NCI-H748 (cell line): ENCODE data around the gene SLC29A3.
A peak's percentile ranks its signal among the peaks of the same experiment; 100 is the strongest.
"Not testable (repeated sequence)": the region's sequence is repeated elsewhere in the genome, so short reads cannot be mapped to it uniquely, and the experiment has no call there.

ENCODE experiments used
- DNase-seq: peaks from one replicate; lab custom pipeline; 2025; ENCODE audit not compliant: unreplicated experiment; lab: John Stamatoyannopoulos, UW

Gene SLC29A3

DNA sequence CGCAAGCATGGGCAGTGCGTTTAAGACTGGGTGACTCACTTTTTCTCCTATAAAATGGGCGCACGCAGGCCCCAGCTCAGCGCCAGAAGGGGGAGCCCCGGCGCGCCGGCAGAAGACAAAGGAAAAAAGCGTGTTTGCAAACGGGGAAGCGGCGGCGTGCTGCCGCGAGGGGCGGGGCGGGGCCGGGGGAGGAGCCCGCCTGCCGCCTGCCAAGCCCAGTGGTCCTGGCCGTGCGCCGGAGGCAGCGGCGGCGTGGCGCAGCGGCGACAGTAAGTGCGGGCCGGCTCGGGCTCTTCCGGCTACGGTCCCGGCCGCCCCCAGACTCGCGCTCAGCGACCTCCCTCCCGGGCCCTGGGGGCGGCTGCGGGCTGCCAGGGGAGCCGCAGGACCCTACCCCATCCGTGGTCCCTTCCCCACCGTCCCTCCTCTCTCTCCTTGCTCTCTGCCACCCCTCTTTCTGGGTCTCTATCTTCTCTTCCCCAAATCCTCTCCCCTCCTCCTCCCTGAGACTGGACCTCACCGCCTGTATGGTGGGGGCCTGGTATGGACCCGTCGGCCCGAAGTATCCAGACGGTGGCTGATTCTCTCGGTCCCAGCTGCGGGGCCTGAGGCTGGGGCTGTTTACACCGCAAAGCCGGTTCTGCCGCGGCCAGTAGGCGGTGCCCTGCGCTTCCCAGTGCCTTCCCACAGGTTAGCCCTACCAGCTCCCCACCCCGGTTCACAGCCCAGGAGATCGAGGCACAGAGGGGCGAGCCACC is at the start of gene SLC29A3:
TSS of gene SLC29A3 (plus strand) at position 218 of the 758 bp plus-strand sequence. CDS start at position 269, 51 bp downstream.
- peak; percentile 83 for DNase-seq

DNA sequence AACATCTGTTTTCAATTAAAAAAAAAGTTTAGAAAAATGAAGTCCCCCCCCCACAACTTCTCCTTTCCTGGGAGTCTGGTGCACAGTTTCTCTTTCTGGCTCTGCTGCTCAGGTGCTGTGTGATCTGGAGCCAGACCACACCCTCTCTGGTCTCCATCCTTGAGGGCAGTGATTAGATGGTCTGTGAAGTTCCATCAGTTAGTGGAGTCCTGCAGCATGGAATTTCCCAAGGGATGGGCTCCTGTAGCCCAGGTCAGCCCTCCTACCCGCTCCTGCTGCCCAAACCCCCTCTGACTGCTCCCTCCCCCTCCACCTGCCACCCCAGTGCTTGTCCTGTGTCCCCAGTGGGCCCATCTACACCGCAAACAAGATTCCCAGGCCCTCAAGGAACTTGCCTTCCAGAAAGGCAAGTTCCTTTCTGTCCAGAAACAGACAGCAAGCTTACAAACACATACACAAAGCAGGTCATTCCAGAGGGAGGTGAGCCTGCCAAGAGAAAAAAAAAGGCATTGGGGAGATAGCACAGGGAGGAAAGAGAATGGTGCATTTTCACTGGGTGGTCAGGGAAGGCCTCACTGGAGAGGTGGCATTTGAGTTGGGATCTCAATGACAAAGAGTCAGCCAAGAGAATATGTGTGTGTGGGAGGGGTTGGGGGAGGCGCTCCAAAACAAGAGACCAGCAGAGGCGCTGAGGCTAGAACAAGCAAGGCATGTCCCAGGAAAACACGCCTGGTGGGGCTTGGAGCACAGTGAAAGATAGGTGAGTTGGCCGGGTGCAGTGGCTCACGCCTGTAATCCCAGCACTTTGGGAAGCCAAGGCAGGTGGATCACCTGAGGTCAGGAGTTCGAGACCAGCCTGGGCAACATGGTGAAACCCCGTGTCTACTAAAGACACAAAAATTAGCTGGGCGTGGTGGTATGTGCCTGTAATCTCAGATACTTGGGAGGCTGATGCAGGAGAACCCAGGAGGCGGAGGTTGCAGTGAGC is 49.5 kb upstream of the SLC29A3 start:
- DNase-seq = no peak

DNA sequence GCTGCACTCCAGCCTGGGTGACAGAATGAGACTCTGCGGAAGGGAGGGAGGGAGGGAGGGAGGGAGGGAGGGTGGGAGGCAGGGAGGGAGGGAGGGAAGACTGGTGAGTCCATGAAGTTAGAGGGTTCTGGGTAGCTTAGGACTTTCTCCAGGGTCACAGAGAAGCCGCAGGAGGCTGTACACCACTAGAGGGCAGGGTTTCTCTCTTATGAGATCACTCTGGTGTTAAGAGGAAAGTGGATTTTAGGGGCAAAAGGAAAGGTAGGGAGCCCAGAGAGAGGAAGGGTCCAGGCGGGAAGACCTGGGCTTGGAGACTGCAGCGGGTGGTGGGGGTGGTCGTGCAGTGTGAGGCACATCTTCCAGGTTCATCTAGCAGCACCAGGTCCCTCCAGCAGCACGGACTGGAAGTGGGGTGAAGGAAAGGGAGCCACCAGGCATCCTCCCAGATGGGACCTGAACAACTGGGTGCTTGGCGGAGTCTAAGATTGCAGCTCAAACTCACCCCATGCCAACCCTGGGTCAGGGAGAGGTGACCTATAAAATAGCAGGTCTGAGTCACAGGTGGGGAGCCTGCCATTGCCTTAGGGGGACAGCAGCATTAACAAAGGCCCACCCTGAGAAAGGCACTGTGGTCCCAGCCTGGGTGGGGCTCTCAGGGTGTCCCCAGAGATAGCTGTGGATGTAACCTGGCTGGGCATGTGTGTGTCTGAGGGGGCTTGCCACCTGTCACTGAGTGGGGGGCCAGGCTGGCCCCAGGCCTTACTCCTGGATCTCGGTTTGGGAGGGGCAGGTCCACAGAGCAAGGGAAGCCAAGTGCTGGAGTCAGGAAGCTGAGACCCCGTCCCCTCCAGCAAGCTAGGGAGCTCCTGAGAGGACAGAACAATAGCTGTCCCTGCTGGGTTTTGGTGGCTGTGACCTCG is 48.5 kb upstream of the SLC29A3 start:
- DNase-seq = peak; percentile 45

DNA sequence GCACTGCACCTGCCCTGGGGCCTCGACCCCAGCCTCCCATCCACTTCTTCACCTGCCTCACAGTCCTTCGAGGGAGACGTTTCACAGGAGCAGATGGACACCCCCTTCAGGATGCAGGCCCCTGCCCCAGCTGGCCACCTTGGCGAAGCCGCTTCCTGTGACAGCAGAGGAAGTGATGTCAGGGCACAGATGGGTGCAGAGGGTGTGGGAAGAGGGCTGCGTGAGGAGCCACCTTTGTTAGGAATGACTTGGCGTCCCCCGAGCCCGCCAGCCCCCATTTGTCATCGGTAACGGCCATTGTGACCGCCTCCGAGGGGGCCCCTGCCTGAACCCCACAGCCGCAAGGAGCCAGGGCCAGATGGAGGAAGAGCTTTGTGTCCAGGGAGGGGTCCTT is 47.4 kb upstream of the SLC29A3 start:
- no peak for DNase-seq

DNA sequence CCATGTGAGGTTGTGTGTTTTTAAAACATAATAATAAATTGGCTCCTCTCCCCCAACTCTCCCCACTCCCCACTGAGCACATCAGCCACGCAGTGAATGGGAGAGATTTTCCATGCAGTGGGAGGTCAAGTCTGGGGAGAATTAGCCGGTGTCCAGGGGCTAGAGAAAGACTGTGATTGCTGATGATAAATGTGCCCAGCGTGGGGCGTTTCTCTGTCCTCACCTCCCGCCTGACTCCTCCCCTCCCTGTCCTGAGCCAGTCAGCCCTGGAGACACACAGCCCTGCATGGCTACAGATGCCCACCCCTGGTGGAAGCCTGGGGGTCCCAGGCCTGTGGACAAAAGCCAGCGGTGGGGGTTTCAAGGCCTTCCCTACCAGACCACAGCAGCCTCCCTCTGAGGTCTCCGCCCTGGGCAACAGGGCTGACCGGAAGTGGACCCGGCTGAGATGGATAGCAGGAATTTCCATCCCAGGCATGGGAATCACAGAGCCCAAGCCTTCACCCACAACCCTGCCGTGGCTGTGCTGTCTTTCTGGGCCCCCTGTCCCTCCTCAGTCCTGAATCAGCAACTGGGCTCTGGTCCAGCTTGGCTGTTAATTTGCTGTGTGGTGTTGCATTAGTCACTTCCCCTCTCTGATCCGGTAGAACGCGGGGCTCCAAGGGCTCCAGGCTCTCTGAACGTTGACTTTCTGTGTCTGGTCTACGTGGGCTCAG is 46.8 kb upstream of the SLC29A3 start:
- no peak for DNase-seq

DNA sequence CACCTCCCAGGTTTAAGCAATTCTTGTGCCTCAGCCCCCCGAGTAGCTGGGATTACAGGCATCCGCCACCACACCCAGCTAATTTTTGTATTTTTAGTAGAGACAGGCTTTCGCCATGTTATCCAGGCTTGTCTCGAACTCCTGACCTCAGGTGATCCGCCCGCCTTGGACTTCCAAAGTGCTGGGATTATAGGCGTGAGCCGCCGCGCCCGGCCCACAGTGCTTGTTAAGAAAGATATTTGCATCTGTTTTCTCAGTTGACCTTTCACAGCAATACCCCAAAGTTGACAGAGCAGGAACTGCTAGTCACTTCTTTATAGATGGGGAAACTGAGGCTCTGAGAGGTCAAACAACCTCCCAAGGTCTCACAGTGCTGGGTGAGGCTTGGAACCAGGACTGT is 46.1 kb upstream of the SLC29A3 start:
- DNase-seq = not testable (repeated sequence)

DNA sequence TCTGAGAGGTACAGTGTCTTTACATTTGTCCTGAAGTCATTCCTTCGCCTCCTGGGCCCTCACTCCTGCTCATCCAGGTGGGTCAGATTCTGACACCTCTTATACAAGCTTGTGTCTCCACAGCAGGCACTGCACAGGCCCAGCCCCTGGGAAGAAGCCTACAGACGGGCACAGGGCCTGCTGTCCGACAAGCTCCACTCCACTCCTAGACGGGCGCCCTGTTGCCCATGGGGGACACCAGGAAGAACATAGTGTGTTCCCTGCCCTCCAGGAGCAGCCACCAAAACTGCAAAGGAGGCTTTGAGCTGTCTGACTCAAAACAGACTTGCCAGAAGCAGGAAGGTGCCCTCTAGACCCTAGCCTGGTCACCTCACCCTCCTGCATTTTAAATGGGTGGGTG is 45.6 kb upstream of the SLC29A3 start:
- DNase-seq = no peak

DNA sequence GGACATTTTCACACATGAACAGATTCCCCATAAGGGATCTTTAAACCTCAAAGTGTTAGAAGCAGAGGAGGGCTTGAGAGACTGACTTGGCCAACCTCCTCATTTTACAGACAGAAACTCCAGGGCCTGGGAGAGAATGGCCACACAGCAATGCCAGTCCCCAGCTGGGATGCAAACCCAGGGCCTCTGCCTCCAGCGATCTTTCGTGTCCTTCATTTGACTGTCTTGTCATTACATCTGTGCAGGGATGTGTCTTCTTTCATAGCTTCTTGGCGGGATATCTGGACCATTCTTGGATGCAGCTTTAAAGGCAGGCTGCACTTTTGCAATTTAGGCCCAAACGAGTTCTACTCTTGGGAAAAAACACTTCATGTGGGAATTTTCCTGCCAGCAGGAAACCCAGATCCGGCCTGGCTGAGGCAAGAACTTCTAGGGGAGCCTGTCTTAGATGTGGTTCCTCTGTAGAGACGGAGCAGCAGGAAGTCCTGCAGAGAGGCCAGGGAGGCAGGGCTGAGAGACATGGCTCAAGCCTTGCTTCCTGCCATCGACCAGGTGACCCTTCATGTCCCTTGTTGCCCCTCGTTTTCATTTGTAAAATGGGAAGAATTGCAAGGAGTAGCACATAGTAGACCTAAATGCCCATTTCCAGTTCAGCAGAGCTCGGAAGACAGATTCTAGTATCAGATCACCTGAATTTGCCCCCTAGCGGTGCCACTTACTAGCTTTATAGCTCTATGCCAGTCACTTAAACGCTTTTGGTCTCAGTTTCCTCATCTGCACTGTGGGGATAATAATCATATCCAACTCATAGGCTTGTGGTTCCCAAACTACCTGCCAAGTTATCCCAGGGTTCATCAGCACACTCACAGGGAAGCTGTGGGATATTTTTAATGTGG is 43.9 kb upstream of the SLC29A3 start:
- no peak for DNase-seq

DNA sequence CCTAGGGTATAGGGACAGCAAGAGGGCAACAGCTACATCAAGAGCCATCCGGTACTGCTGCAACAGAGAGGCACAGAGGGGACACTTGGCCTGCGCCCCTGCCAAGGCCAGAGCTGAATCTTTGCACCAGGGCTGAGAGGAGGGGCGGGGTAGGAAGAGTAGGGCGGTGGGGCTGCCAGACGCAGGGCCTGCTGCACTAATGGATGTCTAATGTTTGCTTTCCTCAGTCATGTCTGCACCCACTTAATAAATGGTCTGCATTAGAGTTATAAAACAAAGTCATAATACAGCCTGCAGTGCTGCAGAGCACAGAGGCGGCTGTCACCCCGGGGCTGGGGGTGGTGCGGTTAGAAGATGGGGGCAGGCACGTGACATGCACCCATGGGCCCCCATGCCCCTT is 42.2 kb upstream of the SLC29A3 start:
- no peak for DNase-seq

DNA sequence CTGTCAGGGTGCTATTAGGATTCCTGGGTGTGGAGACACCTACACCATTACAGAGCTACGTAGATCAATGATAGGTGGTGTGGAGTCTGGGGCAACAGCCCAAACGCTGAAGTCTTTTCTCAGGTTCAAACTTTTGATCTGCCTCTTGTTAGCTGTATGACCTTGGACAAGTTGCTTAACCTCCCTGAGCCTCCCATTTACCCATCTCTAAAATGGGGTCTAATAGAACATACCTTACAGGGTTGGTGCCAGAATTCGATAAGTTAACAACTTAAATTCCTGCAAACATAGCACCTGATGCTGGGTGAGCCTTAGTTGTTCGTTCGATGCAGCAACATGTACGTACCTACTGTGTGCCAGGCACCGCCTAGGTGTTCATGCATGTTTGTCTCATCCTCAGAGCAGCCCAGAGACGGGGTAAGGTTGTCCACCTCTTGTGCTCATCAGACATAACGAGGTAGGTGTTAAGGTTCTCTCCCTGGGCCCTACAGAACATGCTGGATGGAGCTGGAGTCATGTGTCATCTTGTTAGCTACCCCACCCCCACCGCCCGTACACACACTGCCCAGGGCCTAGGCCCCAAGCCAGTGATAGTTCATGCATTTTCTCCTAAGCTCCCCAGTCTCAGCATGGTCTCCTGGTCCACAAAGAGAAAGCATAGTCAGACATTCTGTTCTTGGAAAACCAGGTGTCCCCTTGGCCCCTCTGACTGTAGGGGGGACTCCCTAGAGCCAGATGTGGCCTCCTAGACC is 41.0 kb upstream of the SLC29A3 start:
- DNase-seq = no peak

DNA sequence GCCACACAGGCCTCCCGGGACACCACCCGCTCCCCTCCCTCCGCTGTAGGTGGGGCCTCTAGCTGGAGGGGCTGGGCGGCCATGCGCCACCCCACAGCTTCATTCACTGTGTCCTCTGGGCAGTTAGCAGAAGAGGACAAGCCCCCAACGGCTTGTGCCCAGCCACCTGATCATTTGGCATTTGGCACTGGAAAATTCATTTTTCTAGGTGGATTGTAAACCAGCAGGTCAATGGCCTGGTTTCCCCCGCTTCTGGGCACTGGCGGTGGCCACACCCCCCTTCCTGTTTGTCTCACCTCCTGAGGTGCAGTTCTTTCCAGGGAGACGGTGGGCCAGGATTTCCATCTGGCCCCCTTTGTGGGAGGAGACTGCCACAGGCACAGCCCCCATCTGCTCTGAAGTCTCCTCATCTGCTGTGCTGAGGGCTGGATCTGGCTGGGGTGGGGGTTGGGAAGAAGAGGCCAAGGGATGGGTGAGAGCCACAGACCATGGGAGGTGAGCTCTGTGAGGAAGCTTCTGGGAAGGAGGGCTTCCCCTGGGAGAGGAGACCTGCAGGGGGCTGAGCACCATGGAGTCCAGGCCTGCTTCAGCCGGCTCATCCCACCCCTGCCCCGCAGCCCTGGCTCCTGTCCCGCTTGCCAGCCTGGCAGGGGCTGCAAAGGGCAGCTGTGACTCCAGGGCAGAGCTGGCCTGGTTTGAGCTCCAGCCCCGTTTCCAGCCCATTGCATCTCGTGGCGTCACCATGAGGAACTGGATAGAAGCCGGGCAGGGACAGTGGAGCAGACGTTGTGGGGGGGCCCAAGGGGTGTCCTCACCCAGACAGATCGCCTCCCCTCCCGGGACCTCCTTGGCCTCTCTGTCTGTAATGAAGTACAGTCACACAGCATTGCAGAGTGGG is 40.1 kb upstream of the SLC29A3 start:
- no peak for DNase-seq

DNA sequence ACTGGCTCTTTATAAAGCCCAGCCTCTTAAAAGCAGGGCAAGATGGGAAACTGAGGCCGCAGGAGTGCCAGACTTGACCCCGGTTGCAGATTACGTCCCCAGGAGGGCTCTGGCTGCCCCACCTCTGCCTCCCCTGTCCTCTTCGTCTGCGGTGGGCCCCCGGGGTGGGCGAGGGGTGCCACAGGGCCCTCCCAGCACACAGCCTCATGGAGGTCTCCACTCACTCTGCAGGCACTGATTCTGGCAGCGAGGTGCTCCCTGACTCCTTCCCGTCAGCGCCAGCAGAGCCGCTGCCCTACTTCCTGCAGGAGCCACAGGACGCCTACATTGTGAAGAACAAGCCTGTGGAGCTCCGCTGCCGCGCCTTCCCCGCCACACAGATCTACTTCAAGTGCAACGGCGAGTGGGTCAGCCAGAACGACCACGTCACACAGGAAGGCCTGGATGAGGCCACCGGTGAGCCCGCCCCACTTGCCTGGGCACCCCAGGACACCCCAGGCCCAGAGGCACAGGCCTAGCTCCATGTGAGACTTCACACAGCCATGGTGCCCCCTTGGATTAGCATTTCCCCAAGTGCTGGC is 39.4 kb upstream of the SLC29A3 start:
- peak; percentile 7 for DNase-seq

DNA sequence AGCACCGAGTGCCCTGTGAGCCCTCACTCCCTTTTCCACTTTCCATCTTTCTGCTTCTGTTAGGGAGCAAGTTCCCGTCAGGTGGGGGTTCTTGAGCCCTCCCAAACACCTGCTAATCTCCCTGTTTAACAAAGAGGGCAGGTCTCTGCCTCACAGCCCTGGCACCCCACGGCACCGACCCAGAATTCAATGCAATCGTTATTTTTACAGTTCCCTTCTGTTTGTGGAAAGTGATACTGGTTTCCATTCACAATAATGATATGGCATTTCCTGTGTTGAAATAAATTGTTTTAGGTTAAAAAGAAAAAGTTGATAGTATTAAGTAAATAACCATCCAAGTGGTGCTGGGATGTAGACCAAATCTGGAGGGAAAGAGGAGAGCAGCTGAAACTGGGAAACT is 38.8 kb upstream of the SLC29A3 start:
- DNase-seq = no peak

DNA sequence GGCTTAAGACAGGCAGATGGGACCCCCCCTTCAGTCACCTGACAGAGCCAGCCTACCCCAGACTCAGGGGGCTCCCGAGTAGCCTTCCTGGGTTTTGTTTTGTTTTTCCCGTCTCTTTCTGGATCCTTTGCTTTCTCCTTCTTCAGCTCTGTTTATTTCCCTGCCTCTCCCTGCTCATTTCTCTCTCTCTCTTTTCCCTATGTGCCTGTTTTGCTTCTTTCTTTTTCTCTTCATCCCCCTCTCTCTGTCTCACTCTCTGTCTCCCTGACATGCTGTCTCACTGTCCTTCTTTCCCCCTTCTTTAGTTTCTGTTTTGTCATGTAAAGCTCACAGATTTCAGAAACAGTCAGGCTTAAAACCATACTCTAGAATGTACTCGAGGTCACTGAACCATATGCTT is 38.2 kb upstream of the SLC29A3 start:
- no peak for DNase-seq

DNA sequence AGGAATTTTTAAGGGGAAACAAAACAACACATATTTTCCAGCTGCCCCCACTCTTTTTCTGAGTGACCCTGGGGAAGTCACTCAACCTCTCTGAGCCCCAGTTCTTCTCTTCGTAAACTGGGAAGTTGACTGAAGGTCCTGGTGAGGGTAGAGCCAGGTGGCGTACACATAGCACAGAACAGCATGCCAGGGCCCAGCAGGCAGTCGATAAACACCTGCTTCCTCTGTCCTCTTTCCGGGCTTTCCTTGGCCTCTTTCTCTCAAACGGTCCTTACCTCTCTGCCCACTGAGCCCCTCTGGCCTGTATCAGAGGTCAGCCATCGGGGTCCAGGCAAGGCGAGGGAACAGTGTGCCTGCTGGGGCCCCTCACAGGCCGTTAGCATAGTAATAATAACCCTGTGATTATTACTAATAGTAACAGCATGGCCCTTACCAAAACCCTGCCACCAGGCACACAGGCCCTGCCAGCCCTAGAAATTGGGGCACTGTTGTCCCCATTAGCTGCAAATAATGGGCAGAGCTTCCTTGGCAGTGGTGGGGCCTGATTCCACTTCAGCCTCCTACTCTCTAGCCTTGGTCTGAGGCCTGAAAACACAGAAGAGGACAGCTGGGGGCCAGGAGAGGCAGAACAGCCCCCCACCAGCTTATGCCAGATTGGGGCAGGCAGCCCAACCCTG is 37.3 kb upstream of the SLC29A3 start:
- DNase-seq = no peak

DNA sequence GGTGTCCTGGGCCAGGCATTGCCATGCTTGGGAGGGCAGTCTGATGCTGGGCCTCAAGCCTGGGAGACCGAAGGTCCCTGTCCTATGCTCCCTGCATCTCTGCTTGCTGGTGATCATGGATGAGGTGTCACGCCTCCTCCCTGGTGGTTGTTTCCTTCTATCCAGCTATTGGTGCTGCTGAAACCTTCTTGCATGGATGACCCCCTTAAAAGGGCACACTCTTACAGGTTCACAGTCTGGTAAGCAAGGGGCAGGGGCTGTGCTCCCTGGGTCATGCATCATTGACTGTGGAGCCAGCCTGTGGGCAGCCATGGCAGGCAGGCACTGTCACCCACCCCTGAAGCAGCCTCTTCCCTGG is 36.8 kb upstream of the SLC29A3 start:
- DNase-seq = no peak

DNA sequence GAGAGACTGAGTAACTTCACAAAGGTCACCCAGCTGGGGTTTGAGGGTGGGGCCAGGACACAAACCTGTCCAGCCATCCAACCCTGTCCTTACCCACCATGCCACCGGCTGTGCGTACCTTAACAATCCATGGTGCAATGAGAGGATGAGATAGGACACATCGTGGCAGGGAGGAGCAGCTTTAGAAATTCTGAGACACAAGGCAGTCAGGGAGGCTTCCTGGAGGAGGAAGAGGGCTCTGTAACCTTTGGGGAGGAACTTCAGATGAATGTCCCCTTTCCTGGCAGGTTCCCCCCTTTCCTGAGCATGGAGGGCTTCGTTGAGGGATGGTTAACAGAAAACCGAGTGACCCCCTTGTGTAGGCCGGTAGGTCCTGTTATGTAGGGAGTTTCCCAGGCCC is 35.6 kb upstream of the SLC29A3 start:
- DNase-seq = no peak
